Endothelial cell of umbilical vein (primary cell): ENCODE measurements around the gene RBM45. TPM values are rescaled to one million over a fixed set of nuclear protein-coding genes. Genes with fewer than 3 reads are reported as not detected.

Experiments
- BruUV-seq: library from RNA; stranded (reverse); fragments of 400-500 nt; replicated peaks from 2 replicates; lab custom pipeline; 2021; lab: Mats Ljungman, UMichigan
- CTCF ChIA-PET: fragments of 300-600, 350-600 bp; sonication (Branson Sonifier 250); formaldehyde crosslinking; loops from one replicate; lab custom pipeline; 2021; ENCODE audit warnings: antibody characterized with exemption, inconsistent platforms; lab: Charles Lee
- POLR2A ChIA-PET: fragments of 300-600, 350-600 bp; sonication (Branson Sonifier 250); formaldehyde crosslinking; loops from one replicate; lab custom pipeline; 2021; ENCODE audit warnings: antibody characterized with exemption, inconsistent platforms; lab: Charles Lee
- DNase-seq: peaks from one replicate; pipeline ENCODE4 v3.0.0-alpha.2; 2011; ENCODE audit warnings: low read depth, low spot score
- FAIRE-seq: peaks from 2 replicates; lab custom pipeline; 2011; peaks lifted over from hg19 to GRCh38; lab: Jason Lieb, UNC
- H2AFZ ChIP-seq: 2 replicates; pipeline ENCODE4 v1.6.0; 2012; ENCODE audit warnings: low read depth, low read length, control low read depth, inconsistent platforms
- H3K27ac ChIP-seq: 2 replicates; pipeline ENCODE4 v1.5.1; 2011; ENCODE audit warnings: low read depth, mild to moderate bottlenecking, control low read depth, low read length, moderate library complexity; ENCODE audit not compliant: insufficient read depth
- H3K27me3 ChIP-seq, 2 experiments: 2 replicates each; pipeline versions ENCODE4 v1.6.0 to v1.6.1; 2011; ENCODE audit warnings: low read length in 2 of 2, mixed read lengths in 1 of 2; ENCODE audit not compliant: control insufficient read depth in 2 of 2, insufficient read depth in 2 of 2
- H3K36me3 ChIP-seq, 2 experiments: 2 replicates in 1 of 2; 3 replicates in 1 of 2; pipeline ENCODE4 v1.5.1; 2011; ENCODE audit warnings: low read length in 2 of 2, mild to moderate bottlenecking in 1 of 2, moderate library complexity in 1 of 2; ENCODE audit not compliant: control insufficient read depth in 2 of 2, insufficient read depth in 2 of 2; ENCODE audit errors: extremely low read depth in 1 of 2
- H3K4me1 ChIP-seq: 3 replicates; pipeline ENCODE4 v1.5.1; 2011; ENCODE audit warnings: mild to moderate bottlenecking, low read length; ENCODE audit not compliant: control insufficient read depth, insufficient read depth; ENCODE audit errors: extremely low read depth
- H3K4me2 ChIP-seq: 2 replicates; pipeline ENCODE4 v1.6.1; 2011; ENCODE audit warnings: low read length, control low read depth, mixed read lengths; ENCODE audit not compliant: insufficient read depth
- H3K4me3 ChIP-seq, 3 experiments: fragments of 200-600 bp in 1 of 3; sonication (generic), shearing (Covaris generic) in 1 of 3; replicated peaks in 1 of 3; 2 replicates each; pipeline ENCODE4 v1.5.1; 2011 to 2016; ENCODE audit warnings: control low read depth in 3 of 3, low read length in 3 of 3, mild to moderate bottlenecking in 2 of 3, inconsistent platforms in 1 of 3, low read depth in 1 of 3, moderate library complexity in 1 of 3; ENCODE audit not compliant: insufficient read depth in 1 of 3
- H3K79me2 ChIP-seq: 2 replicates; pipeline ENCODE4 v1.6.0; 2012; ENCODE audit warnings: low read length, inconsistent platforms; ENCODE audit not compliant: control insufficient read depth, insufficient read depth
- H3K9ac ChIP-seq: replicated peaks from 2 replicates; pipeline ENCODE3; 2011; ENCODE audit warnings: low read length, control low read depth; ENCODE audit not compliant: insufficient read depth; ENCODE audit errors: extremely low read depth
- H3K9me1 ChIP-seq: replicated peaks from 3 replicates; pipeline ENCODE4 v1.6.0; 2011; ENCODE audit warnings: mild to moderate bottlenecking, low read length; ENCODE audit not compliant: control insufficient read depth, insufficient read depth; ENCODE audit errors: extremely low read depth
- H3K9me3 ChIP-seq: replicated peaks from 2 replicates; pipeline ENCODE4 v1.5.1; 2012; ENCODE audit warnings: low read length, inconsistent platforms; ENCODE audit not compliant: control insufficient read depth, insufficient read depth
- H4K20me1 ChIP-seq: replicated peaks from 2 replicates; pipeline ENCODE3; 2011; ENCODE audit warnings: mild to moderate bottlenecking, low read length; ENCODE audit not compliant: control insufficient read depth, insufficient read depth; ENCODE audit errors: extremely low read depth
- CTCF ChIP-seq, 2 donors: IDR thresholded peaks; 1 replicate in 1 of 2; 2 replicates in 1 of 2; pipeline ENCODE4 v1.5.1; 2011; ENCODE audit warnings: low read length in 2 of 2, mild to moderate bottlenecking in 2 of 2, moderate library complexity in 2 of 2, control low read depth in 1 of 2, inconsistent platforms in 1 of 2, low read depth in 1 of 2; ENCODE audit not compliant: insufficient read depth in 1 of 2; ENCODE audit errors: extremely low read depth in 1 of 2
- EZH2 ChIP-seq: IDR thresholded peaks from 2 replicates; pipeline ENCODE4 v1.6.1; 2012; ENCODE audit warnings: borderline replicate concordance, low read depth, mild to moderate bottlenecking, moderate library complexity, low read length, inconsistent platforms; ENCODE audit not compliant: severe bottlenecking
- FOS ChIP-seq: IDR thresholded peaks from 2 replicates; pipeline ENCODE4 v1.6.1; 2011; ENCODE audit warnings: mild to moderate bottlenecking, low read length, moderate library complexity, borderline replicate concordance; ENCODE audit not compliant: insufficient read depth
- GATA2 ChIP-seq: IDR thresholded peaks from 2 replicates; pipeline ENCODE4 v1.7.0; 2011; ENCODE audit warnings: low read depth, mild to moderate bottlenecking, moderate library complexity, mixed read lengths, low read length; ENCODE audit not compliant: insufficient read length, insufficient read depth
- JUN ChIP-seq: IDR thresholded peaks from 2 replicates; pipeline ENCODE4 v1.6.1; 2011; ENCODE audit warnings: borderline replicate concordance, low read depth; ENCODE audit not compliant: insufficient read length, insufficient read depth
- MAX ChIP-seq: IDR thresholded peaks from 2 replicates; pipeline ENCODE4 v1.6.1; 2011; ENCODE audit not compliant: insufficient read depth, insufficient read length
- MYC ChIP-seq: IDR thresholded peaks from one replicate; pipeline ENCODE4 v1.6.1; 2011; ENCODE audit warnings: mild to moderate bottlenecking, low read depth, low read length
- POLR2A ChIP-seq: IDR thresholded peaks from 2 replicates; pipeline ENCODE4 v1.6.1; 2012; ENCODE audit warnings: low read depth, mild to moderate bottlenecking, control low read depth, low read length
- POLR2AphosphoS5 ChIP-seq: IDR thresholded peaks from 2 replicates; pipeline ENCODE4 v1.6.1; 2012; ENCODE audit warnings: low read depth, mild to moderate bottlenecking, control low read depth, low read length, moderate library complexity; ENCODE audit not compliant: insufficient read depth
- dilution Hi-C: fragments of 300-500 bp; cut with MboI; formaldehyde crosslinking; loops from one replicate; pipeline ENCODE4 v1.15.0; 2019; ENCODE audit warnings: low sequenced_read_pairs; ENCODE audit not compliant: extremely low pct_ligation_motif_present
- intact Hi-C: fragments of 100-400 bp; cut with micrococcal nuclease; formaldehyde crosslinking; loops from one replicate; pipeline ENCODE4 v1.10.0; 2022
- polyA plus RNA-seq, 4 experiments: library from polyadenylated mRNA; depleted of rRNA in 3 of 4; stranded (reverse) in 3 of 4; unstranded in 1 of 4; fragments of >200 nt; gene quantifications; 2 replicates each; pipeline versions ENCODE4 v1.2.1 to v1.2.3, GENCODE V29; 2011 to 2012; ENCODE audit warnings: missing spikeins in 1 of 4
- total RNA-seq: library from RNA; stranded (reverse); gene quantifications from 2 replicates; pipeline ENCODE4 v1.2.3, GENCODE V29; 2021

Gene RBM45
- total and polyA plus RNA-seq, 2 donors (not counting 3 experiments of a cell fraction or from before 2014, with no cell fraction given), result 6.8 to 12.4 TPM

- ChIA-PET POLR2A (no interaction called here), CTCF (interaction anchor here (1.1 kb wide), 1 partner anchor 309 kb away, joined by 7 read pairs; no protein-coding TSS in a partner anchor)
- TF ChIP-seq POLR2A (no peak), POLR2AphosphoS5 (no peak), EZH2 (no peak), FOS (no peak), CTCF (IDR thresholded peaks at IDR 0.05; ENCODE audit: extremely low read depth in 1 of 2, insufficient read depth in 1 of 2, low read depth in 1 of 2, low read length in 2 of 2) (no peak), JUN (no peak), GATA2 (no peak), MAX (no peak), MYC (no peak)
- Histone ChIP-seq H3K4me3 (no peak overlapping the region), H3K4me2 (no peak overlapping the region), H3K9ac (no peak overlapping the region), H3K9me1 (no peaks in the 10 kb centered on the region), H3K9me3 (no peaks in the 10 kb centered on the region), H3K36me3 (no peaks in the 10 kb centered on the region), H3K27me3 (no peaks in the 10 kb centered on the region), H3K27ac (no peak overlapping the region), H3K79me2 (no peaks in the 10 kb centered on the region), H2AFZ (no peak overlapping the region), H4K20me1 (no peaks in the 10 kb centered on the region), H3K4me1 (no peaks in the 10 kb centered on the region)
- DNase-seq (no peak), FAIRE-seq (no peak)
- dilution Hi-C loops, result no loop called here
- no TSS peak for BruUV-seq
- intact Hi-C loops, result no loop called here
Measured at GRCh38 chr2:178105566-178105965, 6.7 kb upstream of the RBM45 start.
